NCI-H1417 (cell line): ENCODE measurements around the gene CASP12.

Experiments used
- DNase-seq, 3 experiments: peaks; one replicate each; lab custom pipeline; 2025; lab: John Stamatoyannopoulos, UW

Gene CASP12

DNA sequence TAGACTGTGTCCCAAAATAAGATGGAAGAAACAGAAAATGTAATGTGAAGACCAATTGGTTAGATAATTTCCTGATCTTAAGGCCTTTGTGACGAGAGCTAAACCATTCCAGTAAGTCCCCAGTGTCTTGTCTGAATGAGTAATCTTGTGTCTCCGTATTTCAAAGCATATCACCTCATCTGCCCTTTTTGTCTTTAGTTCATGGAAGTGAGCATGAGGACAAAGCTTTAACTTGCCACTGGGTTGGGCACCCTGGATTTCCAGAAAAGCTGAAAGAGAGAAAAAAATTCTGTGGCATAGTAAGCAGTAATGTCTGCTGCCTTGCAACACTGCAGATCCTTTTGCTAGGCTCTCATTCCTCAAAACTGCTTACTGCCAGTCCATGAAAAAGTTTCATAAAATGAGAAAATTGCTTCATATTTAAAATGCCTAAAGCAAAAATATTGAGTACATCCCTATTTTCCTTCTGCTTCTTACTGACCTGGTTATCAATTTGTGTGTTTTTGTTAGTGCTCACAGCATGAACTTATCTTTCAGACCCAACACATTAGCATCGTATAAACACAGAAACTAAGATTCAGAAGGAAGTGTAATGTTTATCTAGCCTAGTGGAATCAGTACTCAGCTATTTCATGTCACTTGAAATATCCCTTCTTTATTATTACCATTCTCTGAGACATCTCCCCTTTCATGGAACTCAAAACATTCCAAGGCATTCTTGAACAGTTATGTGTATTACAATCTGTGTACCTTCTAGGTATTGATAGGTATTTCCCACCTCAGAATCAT is 5.3 kb downstream of the CASP12 start:
- DNase-seq, result no peak

DNA sequence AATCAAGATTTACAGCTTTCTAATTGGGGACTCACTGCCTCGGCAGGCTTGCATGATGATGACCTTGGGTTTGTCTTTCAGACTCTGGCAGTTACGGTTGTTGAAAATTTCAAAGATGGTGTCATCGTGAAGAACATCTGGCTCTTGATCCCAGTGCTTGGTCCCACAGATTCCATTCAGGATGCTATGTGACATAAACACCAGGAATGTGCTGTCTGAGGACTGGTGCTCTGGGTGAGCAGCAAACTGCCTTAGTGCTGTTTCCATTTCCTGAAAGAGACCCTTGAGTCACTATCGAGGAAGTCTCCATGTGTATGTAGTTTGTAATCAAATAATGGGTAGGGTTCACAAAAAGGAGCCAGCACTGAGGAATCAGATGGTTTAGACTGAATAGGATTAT is 7.1 kb downstream of the CASP12 start:
- DNase-seq, result no peak

DNA sequence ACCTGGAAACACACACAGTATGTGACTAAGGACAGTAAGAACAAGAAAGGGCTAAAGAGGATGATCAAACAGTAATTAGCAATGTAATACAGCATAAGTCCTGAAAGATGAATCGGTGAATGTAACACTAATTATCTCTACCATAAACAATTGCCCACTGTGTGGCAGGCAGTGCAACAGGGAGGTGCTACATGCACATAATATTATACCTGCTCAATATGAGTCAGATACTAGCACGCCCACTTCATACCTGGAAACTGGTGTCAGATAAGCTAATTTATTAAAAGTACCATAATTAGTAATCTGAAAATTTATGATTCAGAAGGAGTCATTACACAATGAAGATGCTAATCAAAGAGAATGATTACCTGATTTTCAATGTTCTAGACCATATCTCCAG is 14.9 kb downstream of the CASP12 start:
- peak in 1 of 3 experiments; percentile 25 for DNase-seq

DNA sequence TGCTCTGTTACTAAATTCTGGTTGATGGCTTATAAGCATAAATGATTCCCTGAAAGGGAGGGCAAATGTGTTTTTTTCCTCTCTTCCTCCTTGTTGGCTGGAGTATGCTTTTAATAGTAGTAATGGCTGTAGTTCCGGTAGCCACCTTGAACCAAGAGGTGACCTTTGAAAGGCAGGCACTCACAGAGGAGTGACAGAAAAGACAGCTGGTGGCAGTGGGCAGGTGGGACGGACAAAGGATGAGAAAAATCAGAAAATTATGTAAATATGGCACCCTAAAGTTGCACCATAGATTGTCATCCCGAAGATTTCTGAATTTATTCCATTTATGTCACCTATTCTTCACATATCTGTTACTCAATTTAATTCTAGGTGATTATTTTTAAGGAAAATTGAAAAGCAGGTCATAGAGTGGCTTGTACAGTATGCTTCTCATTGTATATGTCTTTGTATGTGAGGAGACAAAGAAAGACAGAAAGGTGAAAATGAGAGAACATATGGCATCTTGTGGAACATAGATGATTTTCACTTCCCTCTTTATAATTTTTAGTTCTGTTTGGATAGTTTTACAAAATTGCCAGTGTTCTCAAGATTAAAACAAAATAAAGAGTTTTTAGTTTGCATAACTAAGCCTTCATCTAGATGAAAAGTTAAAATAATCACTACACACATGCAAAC is 17.0 kb downstream of the CASP12 start:
- DNase-seq, result no peak

DNA sequence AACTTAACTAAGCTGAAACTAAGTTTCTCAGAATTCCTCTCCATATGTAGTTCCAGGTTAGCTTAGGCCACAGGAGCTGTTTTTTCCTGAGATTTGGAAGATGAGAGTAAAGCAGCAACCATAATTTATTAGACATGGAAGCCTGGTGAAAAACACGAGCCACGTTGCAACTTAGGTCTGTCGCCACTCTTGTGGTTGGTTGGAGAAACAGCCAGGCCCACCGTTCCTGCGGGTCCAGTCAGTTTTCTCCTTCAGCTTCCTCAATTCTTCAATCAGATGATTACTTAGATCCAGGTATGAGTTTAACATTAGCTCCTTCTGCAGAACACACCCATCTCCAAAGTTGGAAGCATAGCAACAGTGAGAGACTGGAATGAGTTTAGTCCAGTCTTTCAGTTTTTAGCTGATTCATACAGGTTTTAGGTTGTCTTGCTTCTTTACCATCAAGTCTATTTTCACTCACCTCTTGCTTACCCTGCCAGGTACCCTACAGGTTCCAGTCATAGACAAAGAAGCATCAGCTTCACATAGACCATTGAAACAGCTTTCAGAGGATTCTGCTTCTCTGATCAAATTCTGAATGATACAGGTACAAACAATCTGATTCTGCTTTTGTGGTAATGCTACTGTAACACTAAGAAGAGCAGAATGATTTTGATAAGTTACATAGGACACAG is 18.6 kb downstream of the CASP12 start:
- no peak for DNase-seq

DNA sequence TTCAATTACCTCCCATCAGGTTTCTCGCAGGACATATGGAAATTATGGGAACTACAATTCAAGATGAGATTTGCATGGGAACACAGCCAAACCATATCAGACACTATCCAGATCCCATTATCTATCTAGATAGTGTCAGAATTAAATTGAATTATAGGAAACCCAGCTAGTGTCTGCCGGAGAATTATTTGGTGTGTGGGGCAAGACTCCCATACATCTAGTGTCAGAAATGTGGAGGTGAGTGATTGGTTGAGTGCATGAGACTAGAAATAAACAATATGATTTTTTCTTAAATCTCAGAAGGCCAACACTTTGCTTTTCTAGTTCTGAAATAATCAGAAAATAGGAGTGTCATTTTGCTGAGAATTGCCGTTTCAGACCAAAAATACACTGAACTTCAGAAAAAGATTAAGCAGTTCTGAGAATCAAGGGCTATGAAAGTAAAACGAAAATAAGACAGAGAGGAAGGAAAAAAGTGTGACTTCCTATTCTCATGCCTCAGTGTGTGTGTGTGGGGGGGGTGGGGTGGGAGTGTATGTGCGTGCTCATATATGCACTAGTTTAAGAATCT is 21.3 kb downstream of the CASP12 start:
- no peak for DNase-seq

DNA sequence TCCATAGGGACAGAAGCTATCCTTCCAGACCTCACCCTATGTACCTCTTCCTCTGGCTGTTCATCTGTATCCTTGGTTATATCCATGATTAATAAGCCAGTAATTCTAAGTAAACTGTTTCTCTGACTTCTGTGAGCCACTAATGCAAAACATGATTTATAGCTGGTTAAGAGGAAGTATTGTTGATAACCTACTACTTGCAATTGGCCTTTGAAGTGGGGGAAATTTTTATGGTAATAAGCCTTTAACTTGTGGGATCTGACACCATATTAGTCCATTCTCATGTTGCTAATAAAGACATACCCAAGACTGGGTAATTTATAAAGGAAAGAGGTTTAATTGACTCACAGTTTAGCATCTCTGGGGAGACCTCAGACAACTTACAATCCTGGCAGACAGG is 21.9 kb downstream of the CASP12 start:
- DNase-seq, result no peak

DNA sequence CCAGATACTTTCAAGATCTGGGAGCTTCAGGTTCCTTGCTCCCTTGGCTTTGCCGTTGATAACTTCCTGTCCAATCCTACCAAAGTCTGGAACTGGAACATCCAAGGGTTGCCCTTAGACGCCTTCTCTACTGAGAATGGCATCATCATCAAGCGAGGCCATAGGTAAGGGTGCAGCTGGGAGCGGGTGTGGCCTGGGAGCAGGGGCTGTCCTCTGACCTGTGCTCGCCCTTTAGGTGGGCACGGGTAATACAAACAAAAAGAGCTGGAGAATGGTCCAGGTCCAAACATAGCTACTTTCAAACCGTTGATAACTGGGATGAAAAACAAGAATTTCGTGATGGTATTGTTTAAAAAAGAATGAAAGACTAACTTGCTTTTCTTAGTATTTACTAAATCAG is 25.0 kb downstream of the CASP12 start:
- DNase-seq, result no peak

DNA sequence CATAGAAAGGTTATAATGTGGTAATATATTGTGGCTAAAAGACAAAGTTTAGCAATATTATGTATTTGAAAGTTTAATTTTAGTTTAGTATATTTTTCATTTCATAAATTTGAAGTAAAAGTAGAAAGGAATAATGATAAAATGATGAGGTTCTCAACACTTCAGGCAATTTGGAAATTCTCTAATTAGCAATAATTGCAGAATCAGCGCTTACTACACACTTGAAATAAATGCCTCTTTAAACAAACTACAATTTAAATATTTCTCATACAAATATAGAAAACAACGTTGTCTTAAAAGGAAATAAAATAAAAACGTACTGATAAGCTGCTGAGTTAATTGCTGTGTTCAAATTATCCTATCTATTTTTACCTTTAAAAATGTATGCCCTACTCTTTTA is 25.9 kb downstream of the CASP12 start:
- DNase-seq, result peak in 1 of 3 experiments; percentile 48

DNA sequence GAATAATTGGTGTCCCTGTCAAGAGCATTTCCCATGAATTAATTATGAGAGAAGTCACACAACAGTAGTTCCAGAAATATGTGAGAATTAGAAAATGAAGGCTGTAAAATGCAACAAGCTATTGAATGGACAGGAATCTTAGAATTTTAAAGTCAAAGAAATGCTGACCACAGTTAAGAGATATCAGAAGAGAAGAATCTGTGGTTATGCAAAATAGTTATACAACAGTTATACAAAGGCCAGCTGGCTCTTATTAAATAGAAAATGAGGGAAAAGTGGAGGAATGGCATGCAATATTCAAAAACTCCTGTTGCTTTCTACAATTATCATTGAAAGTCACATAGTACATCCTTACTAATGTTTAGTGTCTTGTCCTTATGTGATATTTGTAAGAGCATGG is 27.4 kb downstream of the CASP12 start:
- no peak for DNase-seq

DNA sequence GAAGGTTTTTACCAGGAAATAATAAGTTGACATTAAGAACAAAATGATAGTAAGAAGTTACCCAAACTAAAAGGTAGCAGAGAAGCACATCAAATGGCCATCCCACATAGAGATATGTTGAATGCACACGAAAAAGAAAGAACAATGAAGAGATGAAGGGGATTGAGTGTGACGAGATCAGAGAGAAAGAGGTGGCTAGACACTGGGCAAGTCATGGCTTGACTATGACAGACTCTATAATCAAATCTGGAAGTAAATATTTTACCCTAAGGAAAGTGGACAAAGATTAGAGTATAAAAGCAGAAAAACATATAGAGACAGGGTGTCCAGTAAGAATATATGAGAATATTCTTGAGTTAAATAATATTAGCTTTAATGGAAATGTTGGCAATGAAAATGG is 31.4 kb downstream of the CASP12 start:
- DNase-seq, result peak in 1 of 3 experiments; percentile 6

DNA sequence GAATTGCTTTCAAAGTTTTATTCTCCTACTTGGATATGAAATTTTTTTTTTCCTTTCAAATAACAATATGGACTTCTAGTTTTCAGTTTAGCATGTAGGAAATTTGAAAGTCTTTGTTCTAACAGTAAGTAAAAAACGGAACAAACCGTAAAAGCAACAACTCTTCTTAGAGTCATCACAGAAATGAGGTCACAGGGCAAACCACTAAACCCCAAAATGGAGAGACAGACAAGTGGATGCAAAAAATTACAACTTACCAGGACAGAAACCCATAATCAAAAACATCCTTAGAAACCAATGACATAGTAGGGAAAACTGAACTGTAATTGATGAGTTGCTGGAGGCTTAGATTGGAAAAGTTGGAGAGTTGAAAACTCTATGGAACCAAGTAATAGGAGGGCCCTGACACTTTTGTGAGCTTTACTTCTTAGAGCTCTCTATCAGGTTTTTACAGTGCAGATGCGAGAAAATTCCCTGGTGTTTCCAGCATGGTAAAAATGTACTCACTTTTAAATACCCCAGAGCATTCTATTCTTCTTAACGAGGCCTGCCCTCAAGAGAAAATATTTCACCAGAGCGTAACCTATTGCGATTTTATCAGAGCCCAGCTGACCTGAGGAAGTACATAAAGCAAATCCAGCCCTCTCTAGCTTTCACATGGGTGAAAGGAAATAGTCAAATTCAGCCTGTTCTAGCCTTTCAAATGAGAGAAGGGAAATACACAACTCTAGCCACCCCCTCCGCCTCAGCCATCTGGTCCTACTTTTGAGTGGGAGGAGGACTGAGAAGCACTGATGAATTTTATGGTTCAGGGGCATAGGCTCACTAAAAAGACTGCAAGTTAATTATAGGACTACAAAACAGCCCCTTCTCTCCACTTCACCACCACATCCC is 39.1 kb downstream of the CASP12 start:
- DNase-seq, result no peak

DNA sequence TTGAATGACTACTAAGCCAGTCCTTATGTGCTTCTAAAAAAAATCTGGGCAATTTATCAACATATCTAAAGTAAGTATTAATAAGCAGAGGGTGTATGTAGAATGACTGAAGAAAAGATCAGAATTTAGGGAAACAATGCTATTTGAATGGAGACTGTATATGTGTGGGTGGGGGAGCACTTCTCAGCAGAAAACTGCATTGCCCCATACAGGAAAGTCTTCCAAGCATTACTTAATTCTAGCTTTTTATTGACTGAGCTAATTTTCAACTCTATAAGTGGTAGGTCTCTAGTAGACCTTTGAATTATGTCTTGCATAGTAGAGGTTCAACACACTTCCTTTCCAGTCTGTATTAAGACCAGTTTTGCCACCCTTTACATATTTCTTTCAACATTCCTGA is 41.7 kb downstream of the CASP12 start:
- no peak for DNase-seq

DNA sequence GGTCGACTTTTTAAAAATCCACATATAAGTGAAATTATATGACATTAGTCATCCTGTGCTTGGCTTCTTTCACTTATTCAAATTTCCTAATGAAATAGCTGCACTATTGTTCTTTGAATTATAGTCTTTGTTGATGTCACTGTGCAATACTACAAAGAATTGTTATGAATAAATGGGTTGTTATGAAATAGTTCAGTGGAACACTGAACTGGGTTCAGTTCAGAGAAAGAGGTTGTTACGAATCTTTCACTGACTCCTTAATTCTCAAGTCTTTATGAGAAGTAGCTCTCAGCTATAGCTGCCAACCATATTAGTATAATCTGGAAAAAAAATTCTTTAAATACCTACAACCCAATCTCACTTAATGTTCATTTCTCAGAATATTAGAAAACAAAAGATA is 42.3 kb downstream of the CASP12 start:
- DNase-seq, result no peak

DNA sequence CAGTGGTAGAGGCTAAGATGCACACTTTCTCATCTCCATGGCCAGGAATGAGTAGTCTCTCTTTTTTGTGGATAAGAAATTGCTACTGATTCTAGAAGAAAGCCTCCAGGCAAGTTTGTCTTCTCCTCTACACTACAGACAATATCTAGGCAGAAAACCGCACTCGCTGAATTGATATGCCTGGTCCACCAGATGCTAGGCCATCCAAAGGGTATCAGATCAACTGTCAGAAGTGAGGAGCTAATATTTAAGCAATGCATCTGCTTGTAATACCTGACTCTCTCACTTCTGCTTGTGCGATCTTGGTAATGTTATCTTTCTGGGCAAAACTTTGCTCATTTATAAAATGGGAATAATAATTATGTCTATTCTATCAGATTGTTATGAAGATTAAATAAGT is 45.0 kb downstream of the CASP12 start:
- DNase-seq, result no peak

DNA sequence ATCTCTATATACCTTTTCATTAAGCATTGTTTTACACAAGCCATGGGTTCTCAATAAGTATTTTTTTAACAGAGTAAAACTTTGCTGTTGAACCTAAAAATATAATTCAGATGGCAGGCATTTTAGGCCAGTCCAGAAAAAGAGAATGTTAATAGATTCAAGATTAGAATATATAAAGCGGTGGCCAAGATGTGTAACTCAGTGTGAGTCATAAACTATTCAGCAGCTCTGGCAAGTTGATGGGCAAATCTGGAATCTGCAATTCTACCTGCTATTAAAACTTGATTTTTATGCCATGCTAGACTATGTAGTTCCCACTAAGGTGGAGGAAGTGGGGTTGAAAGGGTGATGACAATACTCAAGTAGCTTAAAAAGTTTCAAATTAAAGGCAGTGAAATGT is 45.4 kb downstream of the CASP12 start:
- DNase-seq, result no peak

DNA sequence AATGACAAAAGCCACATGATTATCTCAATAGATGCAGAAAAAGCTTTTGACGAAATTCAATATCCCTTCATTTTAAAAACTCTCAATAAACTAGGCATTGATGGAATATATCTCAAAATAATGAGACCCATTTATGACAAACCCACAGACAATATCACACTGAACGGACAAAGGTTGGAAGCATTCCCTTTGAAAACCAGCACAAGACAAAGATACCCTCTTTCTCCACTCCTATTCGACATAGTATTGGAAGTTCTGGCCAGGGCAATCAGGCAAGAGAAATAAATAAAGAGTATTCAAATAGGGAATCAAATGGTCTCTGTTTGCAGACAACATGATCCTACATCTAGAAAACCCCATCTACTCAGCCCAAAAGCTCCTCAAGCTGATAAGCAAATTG is 52.0 kb downstream of the CASP12 start:
- DNase-seq, result no peak

DNA sequence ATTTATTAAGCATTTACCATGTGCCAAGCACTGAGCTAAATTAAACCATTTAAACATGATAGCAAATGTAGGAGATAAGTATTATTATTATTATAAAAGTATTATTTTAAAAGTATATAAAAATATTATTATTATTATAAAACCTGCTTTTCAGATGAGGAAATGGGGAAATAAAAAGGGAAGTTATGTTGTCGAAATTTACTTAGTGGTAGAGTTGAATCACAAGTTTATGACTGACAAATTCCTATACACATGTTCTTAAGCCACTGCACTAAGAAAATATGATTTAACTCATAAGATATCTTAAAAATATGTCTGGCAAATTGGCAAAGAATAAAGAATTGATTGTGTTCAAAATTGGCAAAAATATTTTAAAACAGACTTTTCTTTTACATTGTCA is 53.8 kb downstream of the CASP12 start:
- DNase-seq, result no peak

DNA sequence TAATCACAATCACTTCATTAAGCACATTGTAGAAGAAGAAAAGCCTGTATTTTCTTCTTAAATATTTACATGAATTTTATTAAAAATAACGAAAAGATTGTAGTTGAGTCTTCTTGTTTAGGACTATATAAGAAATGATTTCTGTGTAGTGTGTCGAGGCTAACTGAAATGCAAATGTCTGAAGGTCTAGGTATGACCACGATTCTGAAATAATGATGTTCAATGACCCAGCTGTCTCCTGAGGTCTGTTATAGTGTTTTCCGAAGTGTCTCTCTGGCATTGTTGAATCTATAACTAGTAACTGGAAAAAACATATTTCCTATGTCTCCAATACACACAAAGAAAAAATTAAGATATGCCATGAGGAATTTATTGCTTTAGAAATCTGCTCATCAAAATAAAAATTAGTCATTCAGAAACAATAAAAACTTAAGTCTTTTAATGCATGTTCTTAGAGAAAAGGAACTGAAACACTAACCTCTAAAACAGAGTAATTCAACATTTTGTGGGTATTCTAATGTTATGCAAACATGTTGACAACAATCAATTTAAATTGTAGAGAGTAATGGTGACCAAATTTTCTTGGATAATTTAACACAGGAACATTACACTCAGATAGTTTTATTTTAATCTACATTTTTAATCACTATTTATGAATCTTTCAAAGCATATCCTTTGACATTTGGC is 55.0 kb downstream of the CASP12 start:
- no peak for DNase-seq

DNA sequence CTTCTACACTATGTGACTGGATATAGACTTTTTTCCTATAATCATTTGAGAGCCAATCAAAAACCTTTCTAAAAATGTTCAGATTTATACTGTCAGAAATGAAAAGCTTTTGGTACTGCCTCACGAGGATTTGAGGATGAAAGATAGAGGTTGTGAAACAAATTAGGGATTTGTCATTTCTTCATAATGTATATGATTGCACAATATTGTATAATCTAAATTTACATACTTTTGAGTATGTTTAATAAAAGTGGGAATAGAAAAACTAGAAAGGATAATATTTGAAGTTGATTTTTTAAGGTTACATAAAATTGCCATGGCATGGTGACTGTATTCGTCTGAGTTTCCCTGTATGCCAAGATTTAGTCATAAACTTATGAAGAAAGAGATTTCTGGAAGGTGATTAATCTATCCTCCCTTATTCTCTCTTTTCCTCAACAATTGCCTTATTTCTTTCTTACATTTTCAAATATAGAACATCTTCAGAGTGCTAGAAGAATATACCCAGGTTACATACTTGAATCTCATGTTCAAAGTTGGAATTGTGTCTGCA is 56.2 kb downstream of the CASP12 start:
- no peak for DNase-seq

DNA sequence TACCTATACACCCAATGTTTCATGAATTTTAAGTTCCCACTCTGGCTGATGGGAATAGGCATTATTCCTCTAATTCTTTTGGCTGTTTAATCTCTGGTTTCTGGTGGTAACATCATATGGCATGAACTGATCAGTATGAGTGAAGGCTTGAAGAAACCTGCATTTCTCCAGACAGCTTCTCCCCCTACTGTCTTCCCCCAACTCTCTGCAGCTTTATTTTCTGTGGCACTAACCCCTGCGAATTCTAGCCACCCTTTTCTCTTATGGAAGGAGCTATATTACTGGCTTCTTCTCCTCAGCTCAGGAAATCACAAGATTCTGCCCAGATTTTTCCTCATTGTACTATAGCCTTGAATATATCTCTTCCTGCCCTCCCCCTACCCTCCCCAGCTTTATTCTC is 57.1 kb downstream of the CASP12 start:
- DNase-seq, result no peak
